Vagina (tissue), 2 donors: ENCODE measurements around the gene FXR1. TPM values are rescaled to one million over a fixed set of nuclear protein-coding genes. Genes with fewer than 3 reads are reported as not detected.

Experiments
- DNase-seq, 2 donors: peaks; one replicate each; pipeline ENCODE4 v3.0.0-alpha.2; 2017; ENCODE audit errors: extremely low spot score in 2 of 2
- H3K27ac ChIP-seq: fragments of 200-600 bp; sonication (generic); one replicate; pipeline ENCODE4 v1.5.1; 2019
- H3K27me3 ChIP-seq: fragments of 200-600 bp; sonication (generic); one replicate; pipeline ENCODE4 v1.5.1; 2019
- H3K36me3 ChIP-seq, 2 donors: fragments of 200-600 bp; sonication (generic); one replicate each; pipeline ENCODE4 v1.5.1; 2017 to 2019
- H3K4me1 ChIP-seq: fragments of 200-600 bp; sonication (generic); one replicate; pipeline ENCODE4 v1.5.1; 2019
- H3K4me3 ChIP-seq, 2 donors: fragments of 200-600 bp; sonication (generic); 1 replicate in 1 of 2; 2 replicates in 1 of 2; pipeline ENCODE4 v1.5.1; 2016 to 2019
- H3K9me3 ChIP-seq: fragments of 200-600 bp; sonication (generic); one replicate; pipeline ENCODE4 v1.5.1; 2019
- POLR2A ChIP-seq, 2 donors: fragments of 450-650 bp; IDR thresholded peaks; one replicate each; pipeline ENCODE4 v1.6.1; 2017; ENCODE audit warnings: antibody characterized with exemption in 2 of 2, mild to moderate bottlenecking in 2 of 2, moderate library complexity in 2 of 2
- POLR2AphosphoS5 ChIP-seq, 2 donors: sonication (generic); formaldehyde crosslinking; IDR thresholded peaks; one replicate each; pipeline ENCODE4 v1.9.0; 2017; ENCODE audit warnings: antibody characterized with exemption in 2 of 2, mild to moderate bottlenecking in 2 of 2, low read depth in 1 of 2; ENCODE audit not compliant: insufficient read depth in 1 of 2
- intact Hi-C: fragments of 100-400 bp; cut with DNase I; formaldehyde crosslinking; loops from one replicate; pipeline ENCODE4 v1.15.1; 2023
- total RNA-seq: library from RNA; depleted of rRNA; stranded (reverse); fragments of >200 nt; gene quantifications from one replicate; pipeline ENCODE4 v1.2.3, GENCODE V29; 2016
- TF ChIP-seq, protein P1 (sequence below), 3 experiments: fragments of 450-650 bp in 2 of 3; fragments of 200-600 bp in 1 of 3; sonication (generic) in 1 of 3; IDR thresholded peaks; one replicate each; pipeline ENCODE4 v1.5.1; 2017 to 2019; ENCODE audit warnings: antibody characterized with exemption in 3 of 3, mild to moderate bottlenecking in 2 of 3, moderate library complexity in 2 of 3

The FXR1 gene
- total RNA-seq, 1 donor from 2014 or later = 99.7 TPM

DNA sequence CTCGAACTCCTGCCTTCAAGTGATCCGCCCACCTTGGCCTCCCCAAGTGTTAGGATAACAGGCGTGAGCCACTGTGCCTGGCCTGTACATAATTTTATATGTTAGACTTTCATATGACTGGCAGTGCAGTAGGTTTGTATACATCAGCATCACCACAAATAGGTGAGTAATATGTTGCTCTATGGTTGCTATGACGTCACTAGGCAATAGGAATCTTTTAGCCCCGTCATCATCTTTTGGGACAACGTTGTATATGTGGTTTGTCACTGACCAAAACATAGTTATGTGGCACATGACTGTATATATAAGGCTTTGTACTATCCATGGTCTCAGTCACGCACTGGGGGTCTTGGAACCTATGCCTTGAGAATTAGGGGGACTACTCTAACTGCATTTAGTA lies 94.1 kb downstream of the FXR1 start:
- H3K27me3 ChIP-seq = no peaks in the 10 kb centered on the region
- no peaks in the 10 kb centered on the region for H3K9me3 ChIP-seq
- intact Hi-C loops = no loop called here
- no peak overlapping the region for H3K27ac ChIP-seq
- TF ChIP-seq, protein P1, sequence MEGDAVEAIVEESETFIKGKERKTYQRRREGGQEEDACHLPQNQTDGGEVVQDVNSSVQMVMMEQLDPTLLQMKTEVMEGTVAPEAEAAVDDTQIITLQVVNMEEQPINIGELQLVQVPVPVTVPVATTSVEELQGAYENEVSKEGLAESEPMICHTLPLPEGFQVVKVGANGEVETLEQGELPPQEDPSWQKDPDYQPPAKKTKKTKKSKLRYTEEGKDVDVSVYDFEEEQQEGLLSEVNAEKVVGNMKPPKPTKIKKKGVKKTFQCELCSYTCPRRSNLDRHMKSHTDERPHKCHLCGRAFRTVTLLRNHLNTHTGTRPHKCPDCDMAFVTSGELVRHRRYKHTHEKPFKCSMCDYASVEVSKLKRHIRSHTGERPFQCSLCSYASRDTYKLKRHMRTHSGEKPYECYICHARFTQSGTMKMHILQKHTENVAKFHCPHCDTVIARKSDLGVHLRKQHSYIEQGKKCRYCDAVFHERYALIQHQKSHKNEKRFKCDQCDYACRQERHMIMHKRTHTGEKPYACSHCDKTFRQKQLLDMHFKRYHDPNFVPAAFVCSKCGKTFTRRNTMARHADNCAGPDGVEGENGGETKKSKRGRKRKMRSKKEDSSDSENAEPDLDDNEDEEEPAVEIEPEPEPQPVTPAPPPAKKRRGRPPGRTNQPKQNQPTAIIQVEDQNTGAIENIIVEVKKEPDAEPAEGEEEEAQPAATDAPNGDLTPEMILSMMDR (IDR thresholded peaks at IDR 0.05) = no peak
- no peak for TF ChIP-seq POLR2A (IDR thresholded peaks at IDR 0.05)
- H3K4me1 ChIP-seq = no peaks in the 10 kb centered on the region
- H3K36me3 ChIP-seq = no peaks in the 10 kb centered on the region
- no peak for DNase-seq
- no peak overlapping the region for H3K4me3 ChIP-seq

DNA sequence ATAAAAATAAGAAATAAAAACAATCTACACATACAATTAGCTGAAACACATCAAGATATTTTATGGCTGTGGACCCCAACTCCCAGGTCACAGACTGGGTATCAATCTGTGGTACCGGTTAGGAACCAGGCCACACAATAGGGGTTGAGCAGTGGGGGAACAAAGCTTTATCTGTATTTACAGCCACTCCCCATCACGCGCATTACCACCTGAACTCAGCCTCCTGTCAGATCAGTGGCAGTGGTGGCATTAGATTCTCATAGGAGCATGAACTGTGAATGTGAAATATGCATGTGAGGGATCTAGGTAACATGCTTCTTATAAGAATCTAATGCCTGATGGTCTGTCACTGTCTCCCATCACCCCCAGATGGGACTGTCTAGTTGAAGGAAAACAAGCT lies 94.8 kb downstream of the FXR1 start:
- Histone ChIP-seq H3K9me3 (no peaks in the 10 kb centered on the region), H3K27ac (no peak overlapping the region), H3K4me1 (no peaks in the 10 kb centered on the region), H3K27me3 (no peaks in the 10 kb centered on the region), H3K36me3 (no peaks in the 10 kb centered on the region), H3K4me3 (no peak overlapping the region)
- intact Hi-C loops = no loop called here
- no peak for DNase-seq
- no peak for TF ChIP-seq POLR2AphosphoS5 (IDR thresholded peaks at IDR 0.05; ENCODE audit: insufficient read depth in 1 of 2, low read depth in 1 of 2)

DNA sequence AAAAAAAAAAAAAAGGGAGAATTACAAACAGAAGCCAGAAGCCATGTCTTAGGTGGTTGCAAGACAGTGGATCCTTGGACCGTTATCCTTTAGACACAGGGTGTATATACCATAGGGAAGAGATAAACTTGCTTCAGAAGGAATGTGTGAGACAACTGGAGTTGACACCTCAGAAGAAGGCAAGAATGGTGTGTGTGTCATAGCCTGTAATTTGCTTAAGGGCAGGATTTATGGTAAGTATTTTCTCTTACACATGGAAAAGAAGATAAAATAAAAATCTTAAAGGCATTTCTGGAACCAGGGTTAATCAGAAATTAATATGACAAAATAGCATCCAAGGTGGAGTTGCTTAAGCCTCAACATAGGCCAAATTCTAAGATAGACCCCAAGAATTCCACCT lies 96.3 kb downstream of the FXR1 start:
- Histone ChIP-seq H3K4me3 (no peak overlapping the region), H3K27ac (no peak overlapping the region), H3K4me1 (no peaks in the 10 kb centered on the region), H3K27me3 (no peaks in the 10 kb centered on the region), H3K9me3 (no peaks in the 10 kb centered on the region), H3K36me3 (no peaks in the 10 kb centered on the region)
- DNase-seq = no peak
- intact Hi-C loops = no loop called here
- TF ChIP-seq POLR2A (IDR thresholded peaks at IDR 0.05) (no peak), POLR2AphosphoS5 (IDR thresholded peaks at IDR 0.05; ENCODE audit: insufficient read depth in 1 of 2, low read depth in 1 of 2) (no peak)
- TF ChIP-seq, protein P1 (IDR thresholded peaks at IDR 0.05) = no peak

DNA sequence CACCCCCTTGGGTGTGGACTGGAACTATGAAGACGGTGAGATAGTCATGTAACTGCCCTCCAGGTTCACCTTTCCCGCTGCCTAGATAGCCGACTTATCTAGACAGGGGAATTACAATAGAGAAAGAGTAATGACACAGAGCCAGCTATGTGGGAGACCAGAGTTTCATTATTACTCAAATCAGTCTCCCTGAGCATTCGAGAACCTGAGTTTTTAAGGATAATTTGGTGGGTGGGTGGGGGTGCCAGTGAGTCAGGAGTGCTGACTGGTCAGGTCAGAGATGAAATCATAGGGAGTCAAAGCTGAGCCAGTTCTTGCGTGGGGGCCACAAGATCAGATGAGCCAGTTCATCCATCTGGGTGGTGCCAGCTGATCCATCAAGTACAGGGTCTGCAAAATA lies 96.8 kb downstream of the FXR1 start:
- no peak for DNase-seq
- H3K4me3 ChIP-seq = no peak overlapping the region
- intact Hi-C loops = no loop called here

DNA sequence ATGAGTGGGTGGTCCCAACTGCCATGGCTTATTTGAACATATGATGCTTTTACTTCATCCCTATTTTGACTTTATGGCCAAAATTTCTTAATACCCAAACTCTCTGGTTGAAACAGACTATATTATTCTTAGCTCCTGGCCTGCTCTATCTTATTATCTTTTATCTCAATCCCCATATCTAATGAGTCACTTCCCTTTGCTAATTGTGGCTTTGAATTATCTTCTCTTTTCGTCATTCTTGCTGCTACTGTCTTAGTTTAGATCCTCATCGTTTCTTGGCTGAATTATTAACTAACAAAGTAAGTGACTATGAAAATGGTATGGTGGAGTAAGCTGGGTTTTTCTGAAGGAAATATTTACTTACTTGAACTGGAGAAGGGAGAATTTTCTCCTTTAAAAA lies 105.2 kb downstream of the FXR1 start:
- TF ChIP-seq POLR2AphosphoS5 (IDR thresholded peaks at IDR 0.05; ENCODE audit: insufficient read depth in 1 of 2, low read depth in 1 of 2) (no peak), POLR2A (IDR thresholded peaks at IDR 0.05) (no peak)
- TF ChIP-seq, protein P1 (IDR thresholded peaks at IDR 0.05) = no peak
- H3K4me1 ChIP-seq = no peaks in the 10 kb centered on the region
- no peaks in the 10 kb centered on the region for H3K36me3 ChIP-seq
- no peaks in the 10 kb centered on the region for H3K9me3 ChIP-seq
- intact Hi-C loops = no loop called here
- H3K27me3 ChIP-seq = no peaks in the 10 kb centered on the region
- no peak overlapping the region for H3K27ac ChIP-seq
- no peak for DNase-seq
- H3K4me3 ChIP-seq = no peak overlapping the region

More for the DNA sequence above, 96.8 kb downstream of the FXR1 start:
- no peak for TF ChIP-seq POLR2A (IDR thresholded peaks at IDR 0.05)
- TF ChIP-seq POLR2AphosphoS5 (IDR thresholded peaks at IDR 0.05; ENCODE audit: insufficient read depth in 1 of 2, low read depth in 1 of 2) = no peak
- TF ChIP-seq, protein P1 (IDR thresholded peaks at IDR 0.05) = no peak
- Histone ChIP-seq H3K27me3 (no peaks in the 10 kb centered on the region), H3K36me3 (no peaks in the 10 kb centered on the region), H3K27ac (no peak overlapping the region), H3K4me1 (no peaks in the 10 kb centered on the region), H3K9me3 (no peaks in the 10 kb centered on the region)

DNA sequence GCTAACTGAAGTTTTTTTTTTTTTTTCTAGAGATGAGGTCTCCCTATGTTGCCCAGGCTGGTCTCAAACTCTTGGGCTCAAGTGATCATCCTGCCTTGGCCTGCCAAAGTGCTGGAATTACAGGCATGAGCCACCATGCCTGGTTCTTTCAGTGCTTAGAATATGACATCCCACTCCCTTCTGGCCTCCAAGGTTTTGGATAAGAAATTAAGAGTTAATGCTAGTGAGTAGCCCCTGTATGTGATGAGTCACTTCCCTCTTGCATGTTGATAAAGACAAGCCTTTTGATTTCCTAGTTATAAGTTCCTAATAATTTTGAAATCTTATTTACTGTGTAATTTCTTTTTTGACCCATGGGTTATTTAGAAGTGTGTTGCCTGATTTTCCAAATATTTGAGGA lies 112.7 kb downstream of the FXR1 start:
- no peak overlapping the region for H3K27ac ChIP-seq
- H3K4me3 ChIP-seq = no peak overlapping the region
- no peaks in the 10 kb centered on the region for H3K36me3 ChIP-seq
- no peak for DNase-seq
- TF ChIP-seq POLR2A (IDR thresholded peaks at IDR 0.05) (no peak), POLR2AphosphoS5 (IDR thresholded peaks at IDR 0.05; ENCODE audit: insufficient read depth in 1 of 2, low read depth in 1 of 2) (no peak)
- TF ChIP-seq, protein P1 (IDR thresholded peaks at IDR 0.05) = no peak
- H3K27me3 ChIP-seq = no peaks in the 10 kb centered on the region
- no peaks in the 10 kb centered on the region for H3K4me1 ChIP-seq
- no peaks in the 10 kb centered on the region for H3K9me3 ChIP-seq
- intact Hi-C loops = no loop called here
